Mononuclear cell (primary cell): ENCODE results near the gene PPP1R9A. TPM values are rescaled to one million over a fixed set of nuclear protein-coding genes. Genes with fewer than 3 reads are reported as not detected.

Source experiments
- H3K27me3 ChIP-seq: 2 replicates; pipeline ENCODE4 v1.6.0; 2011; ENCODE audit warnings: low read length, control low read depth; ENCODE audit not compliant: insufficient read depth
- H3K4me1 ChIP-seq: 2 replicates; pipeline ENCODE4 v1.5.1; 2011; ENCODE audit warnings: mild to moderate bottlenecking, low read length, control low read depth; ENCODE audit not compliant: insufficient read depth
- H3K4me3 ChIP-seq: 2 replicates; pipeline ENCODE4 v1.5.1; 2011; ENCODE audit warnings: mild to moderate bottlenecking, low read length, moderate library complexity
- H3K9me3 ChIP-seq: 2 replicates; pipeline ENCODE4 v1.5.1; 2011; ENCODE audit warnings: low read depth, mild to moderate bottlenecking, control low read depth, low read length
- total RNA-seq: library from RNA; depleted of rRNA; stranded (reverse); fragments of >200 nt; gene quantifications from one replicate; pipeline ENCODE4 v1.2.3, GENCODE V29; 2012

Gene PPP1R9A
- total RNA-seq: 1.6 TPM

- H3K4me3 ChIP-seq: no peak within 1 kb of the TSS
- peaks cover 41% of the 10 kb centered on the region for H3K27me3 ChIP-seq
- H3K9me3 ChIP-seq: no peaks in the 10 kb centered on the region
- H3K4me1 ChIP-seq: peaks cover 3% of the 10 kb centered on the region
Measured at GRCh38 chr7:94907026-94907810, at the start of gene PPP1R9A. TSS of gene PPP1R9A (plus strand) at chr7:94907594. CDS start at chr7:94910114, 2,520 bp downstream.

GRCh38 chr7:94871132-94871531 lies 36.3 kb upstream of the PPP1R9A start:
- Histone ChIP-seq H3K27me3 (no peaks in the 10 kb centered on the region), H3K4me1 (no peaks in the 10 kb centered on the region), H3K9me3 (no peaks in the 10 kb centered on the region), H3K4me3 (no peak overlapping the region)

GRCh38 chr7:94873239-94873638 lies 34.2 kb upstream of the PPP1R9A start:
- Histone ChIP-seq H3K4me3 (no peak overlapping the region), H3K4me1 (no peaks in the 10 kb centered on the region), H3K9me3 (no peaks in the 10 kb centered on the region), H3K27me3 (no peaks in the 10 kb centered on the region)

- H3K27me3 ChIP-seq: no peaks in the 10 kb centered on the region
- no peak overlapping the region for H3K4me3 ChIP-seq
- H3K4me1 ChIP-seq: no peaks in the 10 kb centered on the region
- H3K9me3 ChIP-seq: no peaks in the 10 kb centered on the region
Measured at GRCh38 chr7:94874036-94874785, 33.2 kb upstream of the PPP1R9A start.

- no peak overlapping the region for H3K4me3 ChIP-seq
- H3K27me3 ChIP-seq: no peaks in the 10 kb centered on the region
- H3K9me3 ChIP-seq: no peaks in the 10 kb centered on the region
- H3K4me1 ChIP-seq: no peaks in the 10 kb centered on the region
Measured at GRCh38 chr7:94875201-94875600, 32.2 kb upstream of the PPP1R9A start.

- Histone ChIP-seq H3K9me3 (no peaks in the 10 kb centered on the region), H3K27me3 (no peaks in the 10 kb centered on the region), H3K4me3 (no peak overlapping the region), H3K4me1 (no peaks in the 10 kb centered on the region)
Measured at GRCh38 chr7:94877731-94878670, 29.4 kb upstream of the PPP1R9A start.

- H3K9me3 ChIP-seq: no peaks in the 10 kb centered on the region
- no peaks in the 10 kb centered on the region for H3K4me1 ChIP-seq
- H3K27me3 ChIP-seq: no peaks in the 10 kb centered on the region
- no peak overlapping the region for H3K4me3 ChIP-seq
Measured at GRCh38 chr7:94882891-94883290, 24.5 kb upstream of the PPP1R9A start.

GRCh38 chr7:94883616-94884015 lies 23.8 kb upstream of the PPP1R9A start:
- no peaks in the 10 kb centered on the region for H3K9me3 ChIP-seq
- H3K4me3 ChIP-seq: no peak overlapping the region
- no peaks in the 10 kb centered on the region for H3K4me1 ChIP-seq
- H3K27me3 ChIP-seq: no peaks in the 10 kb centered on the region

GRCh38 chr7:94888551-94888950 lies 18.8 kb upstream of the PPP1R9A start:
- Histone ChIP-seq H3K9me3 (no peaks in the 10 kb centered on the region), H3K4me3 (no peak overlapping the region), H3K27me3 (no peaks in the 10 kb centered on the region), H3K4me1 (no peaks in the 10 kb centered on the region)

GRCh38 chr7:94888995-94889523 lies 18.3 kb upstream of the PPP1R9A start:
- H3K27me3 ChIP-seq: no peaks in the 10 kb centered on the region
- H3K4me3 ChIP-seq: no peak overlapping the region
- H3K4me1 ChIP-seq: no peaks in the 10 kb centered on the region
- H3K9me3 ChIP-seq: no peaks in the 10 kb centered on the region

- no peak overlapping the region for H3K4me3 ChIP-seq
- H3K4me1 ChIP-seq: no peaks in the 10 kb centered on the region
- H3K9me3 ChIP-seq: no peaks in the 10 kb centered on the region
- no peaks in the 10 kb centered on the region for H3K27me3 ChIP-seq
Measured at GRCh38 chr7:94890216-94890615, 17.2 kb upstream of the PPP1R9A start.

- Histone ChIP-seq H3K4me3 (no peak overlapping the region), H3K4me1 (no peaks in the 10 kb centered on the region), H3K9me3 (no peaks in the 10 kb centered on the region), H3K27me3 (no peaks in the 10 kb centered on the region)
Measured at GRCh38 chr7:94893661-94894060, 13.7 kb upstream of the PPP1R9A start.

- Histone ChIP-seq H3K4me1 (no peaks in the 10 kb centered on the region), H3K9me3 (no peaks in the 10 kb centered on the region), H3K4me3 (no peak overlapping the region), H3K27me3 (no peaks in the 10 kb centered on the region)
Measured at GRCh38 chr7:94897541-94897940, 9.9 kb upstream of the PPP1R9A start.

- Histone ChIP-seq H3K4me3 (no peak overlapping the region), H3K27me3 (no peaks in the 10 kb centered on the region), H3K9me3 (no peaks in the 10 kb centered on the region), H3K4me1 (no peaks in the 10 kb centered on the region)
Measured at GRCh38 chr7:94898340-94898739, 9.1 kb upstream of the PPP1R9A start.

GRCh38 chr7:94901981-94902380 lies 5.4 kb upstream of the PPP1R9A start:
- H3K4me1 ChIP-seq: no peaks in the 10 kb centered on the region
- peaks cover 12% of the 10 kb centered on the region for H3K27me3 ChIP-seq
- H3K9me3 ChIP-seq: no peaks in the 10 kb centered on the region
- H3K4me3 ChIP-seq: no peak overlapping the region
